ENCODE measurements around the gene WDR75. TPM values are rescaled to one million over a fixed set of nuclear protein-coding genes. Genes with fewer than 3 reads are reported as not detected.
A peak's percentile ranks its signal among the peaks of the same experiment; 100 is the strongest.

WDR75 gene
- total and polyA plus RNA-seq, 9 of the 15 experiments (the other 6 are each of a cell fraction or from before 2014, with no cell fraction given): 50.9 to 111 (median 76.4) TPM

GRCh38 chr2:189465478-189465877, 24.2 kb downstream of the WDR75 start (continued):
- TF ChIP-seq, protein P1, sequence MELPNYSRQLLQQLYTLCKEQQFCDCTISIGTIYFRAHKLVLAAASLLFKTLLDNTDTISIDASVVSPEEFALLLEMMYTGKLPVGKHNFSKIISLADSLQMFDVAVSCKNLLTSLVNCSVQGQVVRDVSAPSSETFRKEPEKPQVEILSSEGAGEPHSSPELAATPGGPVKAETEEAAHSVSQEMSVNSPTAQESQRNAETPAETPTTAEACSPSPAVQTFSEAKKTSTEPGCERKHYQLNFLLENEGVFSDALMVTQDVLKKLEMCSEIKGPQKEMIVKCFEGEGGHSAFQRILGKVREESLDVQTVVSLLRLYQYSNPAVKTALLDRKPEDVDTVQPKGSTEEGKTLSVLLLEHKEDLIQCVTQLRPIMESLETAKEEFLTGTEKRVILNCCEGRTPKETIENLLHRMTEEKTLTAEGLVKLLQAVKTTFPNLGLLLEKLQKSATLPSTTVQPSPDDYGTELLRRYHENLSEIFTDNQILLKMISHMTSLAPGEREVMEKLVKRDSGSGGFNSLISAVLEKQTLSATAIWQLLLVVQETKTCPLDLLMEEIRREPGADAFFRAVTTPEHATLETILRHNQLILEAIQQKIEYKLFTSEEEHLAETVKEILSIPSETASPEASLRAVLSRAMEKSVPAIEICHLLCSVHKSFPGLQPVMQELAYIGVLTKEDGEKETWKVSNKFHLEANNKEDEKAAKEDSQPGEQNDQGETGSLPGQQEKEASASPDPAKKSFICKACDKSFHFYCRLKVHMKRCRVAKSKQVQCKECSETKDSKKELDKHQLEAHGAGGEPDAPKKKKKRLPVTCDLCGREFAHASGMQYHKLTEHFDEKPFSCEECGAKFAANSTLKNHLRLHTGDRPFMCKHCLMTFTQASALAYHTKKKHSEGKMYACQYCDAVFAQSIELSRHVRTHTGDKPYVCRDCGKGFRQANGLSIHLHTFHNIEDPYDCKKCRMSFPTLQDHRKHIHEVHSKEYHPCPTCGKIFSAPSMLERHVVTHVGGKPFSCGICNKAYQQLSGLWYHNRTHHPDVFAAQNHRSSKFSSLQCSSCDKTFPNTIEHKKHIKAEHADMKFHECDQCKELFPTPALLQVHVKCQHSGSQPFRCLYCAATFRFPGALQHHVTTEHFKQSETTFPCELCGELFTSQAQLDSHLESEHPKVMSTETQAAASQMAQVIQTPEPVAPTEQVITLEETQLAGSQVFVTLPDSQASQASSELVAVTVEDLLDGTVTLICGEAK (IDR thresholded peaks at IDR 0.05): no peak
- TF ChIP-seq, protein P1 (CRISPR knock-in tag; IDR thresholded peaks at IDR 0.05): no peak
- TF ChIP-seq RBFOX2 (IDR thresholded peaks at IDR 0.05; ENCODE audit: low read depth, low read length): no peak
- TF ChIP-seq NCOA4 (IDR thresholded peaks at IDR 0.05; ENCODE audit: partially characterized antibody): no peak
- TF ChIP-seq TCF3 (CRISPR knock-in tag; IDR thresholded peaks at IDR 0.05): 0 out of 2 replicates have a peak, but pooled peaks have one; percentile 29
- TF ChIP-seq ARNT (IDR thresholded peaks at IDR 0.05): no peak
- TF ChIP-seq TSC22D4 (tag; IDR thresholded peaks at IDR 0.05): no peak
- TF ChIP-seq ZEB2 (IDR thresholded peaks at IDR 0.05): no peak
- TF ChIP-seq JUN (IDR thresholded peaks at IDR 0.05; ENCODE audit: borderline replicate concordance, low read depth, low read length): no peak
- no peak for TF ChIP-seq JUN (CRISPR knock-in tag; IDR thresholded peaks at IDR 0.05; ENCODE audit: borderline replicate concordance)
- no peak for TF ChIP-seq KAT8 (IDR thresholded peaks at IDR 0.05; ENCODE audit: low read depth)
- TF ChIP-seq, protein P2, sequence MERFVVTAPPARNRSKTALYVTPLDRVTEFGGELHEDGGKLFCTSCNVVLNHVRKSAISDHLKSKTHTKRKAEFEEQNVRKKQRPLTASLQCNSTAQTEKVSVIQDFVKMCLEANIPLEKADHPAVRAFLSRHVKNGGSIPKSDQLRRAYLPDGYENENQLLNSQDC (CRISPR knock-in tag; IDR thresholded peaks at IDR 0.05): no peak
- TF ChIP-seq HOXB6 (CRISPR knock-in tag; IDR thresholded peaks at IDR 0.05; ENCODE audit: borderline replicate concordance): no peak
- TF ChIP-seq, protein P3, sequence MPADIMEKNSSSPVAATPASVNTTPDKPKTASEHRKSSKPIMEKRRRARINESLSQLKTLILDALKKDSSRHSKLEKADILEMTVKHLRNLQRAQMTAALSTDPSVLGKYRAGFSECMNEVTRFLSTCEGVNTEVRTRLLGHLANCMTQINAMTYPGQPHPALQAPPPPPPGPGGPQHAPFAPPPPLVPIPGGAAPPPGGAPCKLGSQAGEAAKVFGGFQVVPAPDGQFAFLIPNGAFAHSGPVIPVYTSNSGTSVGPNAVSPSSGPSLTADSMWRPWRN (IDR thresholded peaks at IDR 0.05; ENCODE audit: low read depth): peak; percentile 44; the same call in 1 of the 2 replicates
- no peak for TF ChIP-seq SETDB1 (IDR thresholded peaks at IDR 0.05; ENCODE audit: low read length)
- no peak for TF ChIP-seq LEF1 (IDR thresholded peaks at IDR 0.05)
- no peak for TF ChIP-seq FIP1L1 (IDR thresholded peaks at IDR 0.05; ENCODE audit: low read depth, low read length, poor library complexity, severe bottlenecking)
- peak; percentile 71; the same call in 1 of the 2 replicates for TF ChIP-seq SMARCE1 (IDR thresholded peaks at IDR 0.05)
- no peak for TF ChIP-seq EWSR1 (IDR thresholded peaks at IDR 0.05; ENCODE audit: borderline replicate concordance, low read depth, partially characterized antibody)
- TF ChIP-seq ESRRB (CRISPR knock-in tag; IDR thresholded peaks at IDR 0.05; ENCODE audit: borderline replicate concordance): no peak
- no peak for TF ChIP-seq KLF13 (tag; IDR thresholded peaks at IDR 0.05; ENCODE audit: borderline replicate concordance, low read depth)
- TF ChIP-seq MCM2 (IDR thresholded peaks at IDR 0.05; ENCODE audit: low read depth): no peak
